Measurements from ENCODE around the gene SVOPL. TPM values are rescaled to one million over a fixed set of nuclear protein-coding genes. Genes with fewer than 3 reads are reported as not detected.

SVOPL gene
- total RNA-seq, 3 donors from 2014 or later, result 0.15 to 0.33 TPM; not detected in 1

DNA sequence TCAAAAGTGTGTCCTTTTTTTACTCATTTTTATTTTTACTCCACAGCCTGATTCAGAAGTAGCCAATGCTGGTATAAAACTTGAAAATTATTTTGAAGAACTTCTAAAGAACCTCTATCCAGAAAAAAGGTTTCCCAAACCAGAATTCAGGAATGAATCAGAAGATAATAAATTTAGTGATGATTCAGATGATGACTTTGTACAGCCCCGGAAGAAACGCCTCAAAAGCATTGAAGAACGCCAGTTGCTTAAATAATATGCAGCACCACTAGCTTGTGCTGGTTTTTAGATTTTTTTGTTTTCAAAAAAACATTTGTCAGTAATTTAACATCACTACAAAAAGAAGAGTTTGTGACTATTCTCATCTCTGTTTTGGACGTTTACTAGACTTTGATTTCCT is 116.5 kb downstream of the SVOPL start:
- H3K36me3 ChIP-seq, result peaks cover 3% of the 10 kb centered on the region
- TF ChIP-seq, protein P1, sequence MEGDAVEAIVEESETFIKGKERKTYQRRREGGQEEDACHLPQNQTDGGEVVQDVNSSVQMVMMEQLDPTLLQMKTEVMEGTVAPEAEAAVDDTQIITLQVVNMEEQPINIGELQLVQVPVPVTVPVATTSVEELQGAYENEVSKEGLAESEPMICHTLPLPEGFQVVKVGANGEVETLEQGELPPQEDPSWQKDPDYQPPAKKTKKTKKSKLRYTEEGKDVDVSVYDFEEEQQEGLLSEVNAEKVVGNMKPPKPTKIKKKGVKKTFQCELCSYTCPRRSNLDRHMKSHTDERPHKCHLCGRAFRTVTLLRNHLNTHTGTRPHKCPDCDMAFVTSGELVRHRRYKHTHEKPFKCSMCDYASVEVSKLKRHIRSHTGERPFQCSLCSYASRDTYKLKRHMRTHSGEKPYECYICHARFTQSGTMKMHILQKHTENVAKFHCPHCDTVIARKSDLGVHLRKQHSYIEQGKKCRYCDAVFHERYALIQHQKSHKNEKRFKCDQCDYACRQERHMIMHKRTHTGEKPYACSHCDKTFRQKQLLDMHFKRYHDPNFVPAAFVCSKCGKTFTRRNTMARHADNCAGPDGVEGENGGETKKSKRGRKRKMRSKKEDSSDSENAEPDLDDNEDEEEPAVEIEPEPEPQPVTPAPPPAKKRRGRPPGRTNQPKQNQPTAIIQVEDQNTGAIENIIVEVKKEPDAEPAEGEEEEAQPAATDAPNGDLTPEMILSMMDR (IDR thresholded peaks at IDR 0.05), result no peak
- TF ChIP-seq POLR2AphosphoS5 (IDR thresholded peaks at IDR 0.05), result no peak

DNA sequence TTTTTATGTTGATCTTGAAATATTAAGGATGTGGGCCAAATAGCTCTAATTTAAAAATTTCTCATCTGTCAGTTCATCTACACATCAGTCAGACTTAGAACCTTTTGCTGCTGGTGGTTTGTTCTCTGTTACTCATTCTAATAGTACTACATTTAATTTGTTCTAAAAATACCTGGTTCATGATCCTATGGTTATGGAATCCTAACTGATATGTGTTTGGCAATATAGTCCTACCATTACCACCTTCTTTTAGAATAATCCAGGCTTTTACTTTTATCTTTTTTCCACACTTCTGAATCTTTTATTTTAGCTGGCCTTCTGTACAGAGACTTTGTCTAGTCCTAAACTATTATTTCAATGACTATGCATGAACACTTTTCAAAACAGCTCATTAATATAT is 116.9 kb downstream of the SVOPL start:
- intact Hi-C loops (cut with DNase I; ENCODE audit: low total_unique reads), result no loop called here
- no peak overlapping the region for H3K4me3 ChIP-seq
- no peaks in the 10 kb centered on the region for H3K27me3 ChIP-seq
- H3K27ac ChIP-seq, result no peak overlapping the region
- no peak for DNase-seq (ENCODE audit: low spot score in 2 of 2)
- peaks cover 7% of the 10 kb centered on the region for H3K36me3 ChIP-seq
- no peaks in the 10 kb centered on the region for H3K9me3 ChIP-seq
- TF ChIP-seq POLR2AphosphoS5 (IDR thresholded peaks at IDR 0.05), result no peak
- TF ChIP-seq, protein P1 (IDR thresholded peaks at IDR 0.05), result no peak
- no peak for TF ChIP-seq POLR2A (IDR thresholded peaks at IDR 0.05)
- H3K4me1 ChIP-seq, result no peaks in the 10 kb centered on the region

More for the DNA sequence above, 116.5 kb downstream of the SVOPL start:
- Histone ChIP-seq H3K4me3 (no peak overlapping the region), H3K9me3 (no peaks in the 10 kb centered on the region), H3K27me3 (no peaks in the 10 kb centered on the region), H3K4me1 (no peaks in the 10 kb centered on the region), H3K27ac (no peak overlapping the region)
- intact Hi-C loops (cut with DNase I; ENCODE audit: low total_unique reads), result no loop called here
- no peak for DNase-seq (ENCODE audit: low spot score in 2 of 2)

DNA sequence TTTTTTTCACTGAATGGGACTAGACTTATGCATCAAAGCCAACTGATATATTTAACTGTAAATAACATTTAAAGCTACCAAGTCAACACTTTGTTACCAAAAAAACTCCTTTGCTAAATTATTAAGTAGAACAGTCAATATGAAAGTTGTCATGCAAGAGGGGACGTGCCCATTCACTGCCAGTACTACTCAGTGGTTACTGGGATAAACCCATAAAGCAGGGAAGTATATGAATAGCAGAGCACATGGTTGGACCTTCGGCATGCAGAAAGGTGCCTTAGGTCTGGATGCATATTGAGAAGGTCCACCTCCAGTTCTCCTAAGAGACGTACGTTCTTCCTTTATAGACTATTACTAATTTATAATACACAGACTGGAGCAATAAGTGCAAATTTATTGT is 120.1 kb downstream of the SVOPL start:
- H3K4me1 ChIP-seq, result no peaks in the 10 kb centered on the region
- intact Hi-C loops (cut with DNase I; ENCODE audit: low total_unique reads), result no loop called here
- no peak for DNase-seq (ENCODE audit: low spot score in 2 of 2)
- H3K36me3 ChIP-seq, result peaks cover 8% of the 10 kb centered on the region
- TF ChIP-seq, protein P1 (IDR thresholded peaks at IDR 0.05), result no peak
- TF ChIP-seq POLR2A (IDR thresholded peaks at IDR 0.05) (no peak), POLR2AphosphoS5 (IDR thresholded peaks at IDR 0.05) (no peak)
- H3K4me3 ChIP-seq, result no peak overlapping the region
- H3K27me3 ChIP-seq, result no peaks in the 10 kb centered on the region
- no peaks in the 10 kb centered on the region for H3K9me3 ChIP-seq
- H3K27ac ChIP-seq, result no peak overlapping the region

DNA sequence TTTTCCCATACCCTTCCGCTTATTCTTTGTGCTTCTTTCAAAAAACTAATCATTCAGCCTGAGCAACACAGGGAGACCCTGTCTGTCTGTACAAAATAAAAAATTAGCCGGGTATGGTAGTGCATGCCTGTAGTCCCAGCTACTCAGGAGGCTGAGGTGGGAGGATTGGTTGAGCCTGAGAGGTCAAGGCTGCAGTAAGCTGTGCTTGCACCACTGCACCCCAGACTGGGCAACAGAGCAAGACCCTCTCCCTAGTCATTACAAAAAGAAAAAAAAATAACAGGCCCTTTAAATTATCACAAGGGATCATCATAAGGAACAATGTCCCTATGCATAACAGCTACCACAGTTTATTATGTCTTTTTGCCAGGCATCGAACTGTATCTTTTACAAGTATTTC is 121.5 kb downstream of the SVOPL start:
- no peak for DNase-seq (ENCODE audit: low spot score in 2 of 2)
- H3K27me3 ChIP-seq, result no peaks in the 10 kb centered on the region
- peaks cover 8% of the 10 kb centered on the region for H3K36me3 ChIP-seq
- no peak for TF ChIP-seq POLR2A (IDR thresholded peaks at IDR 0.05)
- TF ChIP-seq POLR2AphosphoS5 (IDR thresholded peaks at IDR 0.05), result no peak
- TF ChIP-seq, protein P1 (IDR thresholded peaks at IDR 0.05), result no peak
- H3K9me3 ChIP-seq, result no peaks in the 10 kb centered on the region
- intact Hi-C loops (cut with DNase I; ENCODE audit: low total_unique reads), result no loop called here
- no peaks in the 10 kb centered on the region for H3K4me1 ChIP-seq
- H3K4me3 ChIP-seq, result no peak overlapping the region
- H3K27ac ChIP-seq, result no peak overlapping the region

DNA sequence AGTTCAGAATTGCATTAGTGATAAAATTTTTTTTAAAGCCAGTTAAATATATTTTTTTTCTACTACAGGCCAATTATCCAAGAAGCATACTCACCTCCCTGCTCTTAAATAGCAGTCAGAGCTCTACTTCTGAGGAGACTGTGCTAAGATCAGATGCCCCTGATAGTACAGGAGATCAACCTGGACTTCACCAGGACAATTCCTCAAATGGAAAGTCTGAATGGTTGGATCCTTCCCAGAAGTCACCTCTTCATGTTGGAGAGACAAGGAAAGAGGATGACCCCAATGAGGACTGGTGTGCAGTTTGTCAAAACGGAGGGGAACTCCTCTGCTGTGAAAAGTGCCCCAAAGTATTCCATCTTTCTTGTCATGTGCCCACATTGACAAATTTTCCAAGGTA is 122.0 kb downstream of the SVOPL start:
- Histone ChIP-seq H3K27ac (no peak overlapping the region), H3K4me1 (no peaks in the 10 kb centered on the region), H3K4me3 (no peak overlapping the region), H3K27me3 (no peaks in the 10 kb centered on the region), H3K9me3 (no peaks in the 10 kb centered on the region), H3K36me3 (peaks cover 8% of the 10 kb centered on the region)
- no peak for TF ChIP-seq POLR2AphosphoS5 (IDR thresholded peaks at IDR 0.05)
- TF ChIP-seq POLR2A (IDR thresholded peaks at IDR 0.05), result no peak
- TF ChIP-seq, protein P1 (IDR thresholded peaks at IDR 0.05), result no peak
- intact Hi-C loops (cut with DNase I; ENCODE audit: low total_unique reads), result no loop called here
- no peak for DNase-seq (ENCODE audit: low spot score in 2 of 2)

Measured in breast epithelium (tissue), 4 donors.